ENCODE results near the gene FAM13A.

Gene FAM13A

DNA sequence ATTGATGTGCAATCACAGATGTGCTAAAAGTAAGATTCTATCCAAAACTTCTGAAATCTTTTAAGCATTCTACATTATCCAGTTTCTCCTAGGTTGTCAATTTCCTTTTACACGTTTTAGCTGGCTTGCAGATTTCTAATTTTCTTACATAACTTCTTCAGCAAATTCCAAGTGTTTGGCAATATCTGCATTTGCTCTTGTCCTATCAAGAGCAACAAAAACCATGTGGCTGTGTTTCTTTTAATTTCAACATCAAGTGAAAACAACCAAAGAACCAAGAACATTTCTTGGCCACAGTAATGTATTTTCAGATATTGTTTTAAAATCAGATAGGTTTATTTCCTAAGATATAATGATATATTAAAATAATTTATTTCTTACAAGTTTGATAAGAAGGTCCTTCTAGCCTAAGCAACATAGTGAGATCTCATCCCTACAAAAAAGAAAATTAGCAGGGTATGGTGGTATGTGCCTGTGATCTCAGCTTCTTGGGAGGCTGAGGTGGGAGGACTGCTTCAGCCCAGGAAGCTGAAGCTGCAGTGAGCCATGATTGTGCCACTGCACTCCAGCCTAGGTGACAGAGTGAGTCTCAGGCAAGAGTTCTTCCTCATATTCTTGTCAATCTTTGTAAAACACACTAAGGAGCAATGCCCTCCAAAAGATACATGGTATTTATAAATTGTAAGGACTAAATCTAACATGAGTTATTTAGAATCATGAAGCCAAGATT lies 228.0 kb downstream of the FAM13A start:
- DNase-seq: no peak

DNA sequence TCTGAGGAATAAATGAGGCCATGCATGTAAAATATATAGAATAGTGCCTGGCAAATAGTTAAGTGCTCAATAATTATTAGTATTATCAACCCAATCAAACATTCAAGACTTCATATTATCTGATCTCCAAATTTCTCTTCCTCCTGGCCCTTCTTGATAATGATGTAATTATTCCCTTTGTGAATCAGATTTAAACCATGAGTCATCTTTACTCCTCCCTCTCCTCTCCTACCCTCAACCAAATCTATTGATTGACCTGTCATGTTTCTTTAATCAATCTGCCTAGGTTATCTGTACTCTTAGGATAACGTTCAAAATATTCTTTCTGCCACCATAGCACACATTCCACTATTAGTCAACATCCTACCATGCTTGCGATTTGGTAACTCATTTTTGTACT lies 229.5 kb downstream of the FAM13A start:
- no peak for DNase-seq

DNA sequence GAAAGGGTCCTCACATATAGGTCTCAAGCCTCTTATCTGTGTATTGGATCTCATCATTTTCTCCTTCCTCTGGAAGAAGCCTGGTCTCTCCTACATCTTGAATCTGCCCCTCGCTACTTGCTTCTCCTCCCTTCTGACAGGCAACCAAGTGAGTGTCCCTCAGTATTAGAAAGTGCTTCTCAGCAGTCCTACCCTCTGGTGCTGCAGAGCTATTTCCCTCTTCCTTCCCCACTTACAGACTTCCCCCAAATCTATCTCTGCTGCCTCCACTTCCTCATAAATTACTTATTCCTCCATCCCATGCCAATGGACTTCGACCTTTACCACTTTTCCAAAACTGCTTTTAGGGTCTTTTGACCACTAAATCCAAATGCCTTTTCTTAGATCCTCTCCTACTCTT lies 230.2 kb downstream of the FAM13A start:
- DNase-seq: no peak

DNA sequence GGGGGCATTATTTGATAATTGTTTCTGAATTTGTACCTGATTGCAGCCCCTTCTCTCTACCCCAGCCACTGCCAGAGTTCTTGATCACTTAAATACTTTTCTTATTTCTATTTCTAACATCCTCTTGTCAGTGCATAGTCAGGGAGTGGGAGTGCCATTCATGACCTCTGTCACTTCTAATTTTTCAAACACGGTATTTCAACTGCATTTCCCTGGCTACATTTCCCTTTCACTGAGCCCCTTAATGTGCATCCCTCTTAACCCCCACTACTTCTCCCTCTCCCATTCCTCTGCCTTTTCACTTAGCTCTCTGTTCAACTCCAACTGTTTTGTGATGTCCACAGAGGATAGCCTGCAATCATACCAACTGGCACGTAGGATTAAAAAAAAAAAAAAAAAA lies 231.1 kb downstream of the FAM13A start:
- no peak for DNase-seq

DNA sequence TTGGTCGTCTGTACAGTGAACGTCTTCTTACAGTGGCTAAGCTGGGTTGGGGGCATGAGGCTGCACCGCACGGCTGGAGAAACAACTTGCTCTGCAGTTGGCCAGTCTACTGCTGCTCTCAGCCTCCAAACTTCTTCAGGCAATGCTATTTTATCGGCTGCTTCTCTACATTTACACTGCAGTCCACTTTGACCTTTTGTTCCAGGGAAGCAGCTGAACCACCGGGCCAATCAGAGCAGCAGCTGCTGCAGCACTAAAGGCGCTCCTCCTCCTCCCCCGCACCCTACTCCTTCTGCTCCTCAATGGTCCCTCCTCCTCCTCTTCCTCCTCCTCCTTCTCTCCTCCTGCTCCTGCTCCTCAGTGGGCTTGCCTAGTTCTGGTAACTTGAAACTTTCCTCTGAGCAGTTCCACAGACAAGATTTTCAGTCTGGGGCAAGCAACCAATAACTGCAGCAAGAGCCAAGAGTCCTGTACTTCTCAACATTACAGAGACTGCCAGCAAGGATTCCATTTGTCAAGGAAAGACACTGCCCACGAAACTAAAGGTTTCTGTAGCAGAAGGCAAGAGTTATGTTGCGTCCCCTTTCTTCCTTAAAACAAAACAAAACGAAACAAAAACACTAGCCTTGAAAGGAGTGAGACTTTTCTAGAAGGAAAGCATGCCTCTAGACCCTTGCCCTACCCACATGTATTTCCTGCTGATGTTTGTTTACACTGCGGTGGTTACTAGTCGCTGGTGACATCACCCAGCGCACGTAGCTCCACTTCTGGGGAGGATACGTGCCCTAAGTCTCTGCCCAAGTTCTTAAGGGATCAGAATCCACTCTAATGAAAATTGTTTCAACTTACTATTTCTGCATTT lies 233.7 kb downstream of the FAM13A start:
- DNase-seq: peak; percentile 49 to 66

DNA sequence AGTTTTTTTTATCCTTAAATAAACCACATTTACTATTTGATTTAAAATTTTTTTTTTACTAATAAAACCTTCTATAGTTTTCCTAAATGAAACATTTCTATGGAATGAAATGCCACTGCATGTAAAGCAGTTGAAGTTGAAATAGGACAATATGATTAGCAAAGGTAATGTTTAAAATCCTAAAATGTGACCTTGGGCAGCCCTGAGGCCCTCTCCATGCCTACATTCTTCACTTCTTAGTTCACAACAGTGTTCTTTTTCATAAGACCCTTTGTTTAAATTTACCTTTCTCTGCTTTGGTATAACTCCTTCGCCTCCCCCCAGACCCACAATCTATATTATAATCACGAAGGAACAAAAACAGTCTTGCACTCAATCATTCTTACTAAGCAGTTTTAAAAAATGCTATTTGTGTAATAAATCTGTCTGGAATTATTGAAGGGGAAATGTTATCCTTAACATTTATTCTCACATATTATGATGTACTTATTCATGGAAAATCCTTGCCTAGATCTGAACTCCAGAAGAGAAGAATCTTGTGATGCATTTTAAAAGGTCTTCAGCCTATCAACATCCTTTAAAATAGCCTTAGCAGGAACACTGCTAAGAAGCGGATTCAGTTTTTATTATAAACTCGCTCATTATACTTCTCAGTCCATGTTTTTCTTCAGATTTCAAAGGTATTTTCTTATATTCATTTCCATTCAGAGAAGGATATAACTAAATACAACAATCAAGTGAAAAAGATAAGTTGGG lies 234.8 kb downstream of the FAM13A start:
- no peak for DNase-seq

DNA sequence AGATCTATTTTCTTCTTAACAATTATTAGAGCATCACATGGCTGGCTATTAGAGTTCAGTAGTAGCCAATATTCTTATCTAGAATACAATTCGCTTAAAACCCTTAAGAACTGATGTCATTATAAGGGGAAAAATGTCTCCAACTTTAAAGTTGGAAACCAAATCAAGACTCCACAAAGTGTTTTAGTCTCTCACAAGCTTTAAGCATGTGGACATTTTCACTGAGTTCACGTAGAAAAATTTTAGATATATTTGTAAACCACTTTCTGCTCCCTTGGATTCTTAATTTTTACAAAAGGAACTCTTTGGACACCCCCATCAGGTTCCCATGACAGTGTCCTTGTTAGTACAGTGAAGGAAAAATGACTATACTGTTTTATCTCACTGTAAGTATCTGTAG lies 235.5 kb downstream of the FAM13A start:
- no peak for DNase-seq

DNA sequence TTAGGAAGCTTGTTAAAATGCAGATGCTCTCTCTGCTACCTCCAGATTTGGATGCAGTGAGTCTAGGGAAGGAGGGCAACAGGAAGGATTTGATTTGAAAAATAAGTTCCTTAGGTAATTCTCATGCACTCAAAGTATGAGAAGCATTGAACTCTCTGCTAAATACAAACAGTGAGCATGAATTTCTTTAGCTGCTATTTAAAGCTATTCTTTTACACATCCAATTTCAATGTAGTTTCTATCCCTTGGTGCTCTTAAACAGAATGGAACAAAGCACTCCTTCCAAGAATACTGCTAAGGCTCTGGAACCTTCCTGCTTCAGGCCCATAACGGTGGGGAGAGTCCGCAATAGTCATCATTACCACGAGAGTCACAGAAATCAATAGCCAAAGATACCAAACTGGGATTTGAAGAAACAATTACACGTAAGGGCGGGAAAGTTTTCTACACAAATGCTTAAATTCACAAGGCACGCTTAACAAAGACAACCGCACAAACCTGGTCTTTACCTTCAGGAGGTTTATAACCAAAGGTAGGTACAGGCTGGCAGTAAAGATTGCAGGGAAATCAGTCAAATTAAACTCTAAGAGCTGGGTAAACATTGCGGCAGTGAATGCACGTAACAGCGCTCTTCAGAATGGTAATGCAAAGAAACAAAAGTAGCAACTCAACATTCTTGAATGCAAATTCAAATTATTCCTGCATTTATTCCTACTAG lies 236.1 kb downstream of the FAM13A start:
- DNase-seq: no peak

DNA sequence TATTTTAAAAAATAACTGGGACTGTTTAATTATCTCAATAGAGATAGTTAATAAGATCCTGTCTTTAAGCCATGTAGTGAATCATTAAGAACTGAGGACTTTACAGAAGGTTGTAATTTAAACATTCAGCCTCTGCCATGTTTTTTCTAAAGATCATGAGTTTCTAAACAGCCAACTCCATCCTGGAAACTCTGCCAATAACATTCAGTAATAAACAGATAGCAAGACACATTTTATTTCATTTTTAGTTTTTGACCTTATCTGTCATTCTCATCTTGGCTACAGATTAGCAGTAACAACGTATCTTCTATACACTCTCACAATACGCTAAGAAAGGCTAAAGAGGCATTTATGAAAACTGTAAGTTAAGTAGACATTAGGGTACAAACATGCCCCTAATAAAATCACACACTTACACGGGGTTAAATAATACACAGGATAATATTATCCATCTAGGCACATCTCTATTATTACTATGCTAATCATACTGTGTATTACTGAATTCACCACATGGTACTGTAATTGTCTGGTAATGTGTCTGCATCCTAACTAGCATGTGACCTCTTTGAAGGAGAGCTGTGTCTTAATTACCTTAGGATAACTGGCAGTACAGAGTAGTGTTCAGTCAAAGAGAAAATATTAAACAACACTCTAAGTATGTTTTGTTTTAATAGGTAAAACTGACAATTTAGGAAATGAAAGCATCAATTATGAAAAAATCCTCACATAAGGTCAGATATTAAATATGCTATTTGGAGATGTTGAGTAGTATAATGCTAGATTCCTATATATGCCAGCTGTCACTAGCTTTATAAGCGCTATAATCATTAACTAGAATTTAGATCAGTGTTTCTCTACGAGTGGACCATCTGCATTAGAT lies 236.9 kb downstream of the FAM13A start:
- no peak for DNase-seq

DNA sequence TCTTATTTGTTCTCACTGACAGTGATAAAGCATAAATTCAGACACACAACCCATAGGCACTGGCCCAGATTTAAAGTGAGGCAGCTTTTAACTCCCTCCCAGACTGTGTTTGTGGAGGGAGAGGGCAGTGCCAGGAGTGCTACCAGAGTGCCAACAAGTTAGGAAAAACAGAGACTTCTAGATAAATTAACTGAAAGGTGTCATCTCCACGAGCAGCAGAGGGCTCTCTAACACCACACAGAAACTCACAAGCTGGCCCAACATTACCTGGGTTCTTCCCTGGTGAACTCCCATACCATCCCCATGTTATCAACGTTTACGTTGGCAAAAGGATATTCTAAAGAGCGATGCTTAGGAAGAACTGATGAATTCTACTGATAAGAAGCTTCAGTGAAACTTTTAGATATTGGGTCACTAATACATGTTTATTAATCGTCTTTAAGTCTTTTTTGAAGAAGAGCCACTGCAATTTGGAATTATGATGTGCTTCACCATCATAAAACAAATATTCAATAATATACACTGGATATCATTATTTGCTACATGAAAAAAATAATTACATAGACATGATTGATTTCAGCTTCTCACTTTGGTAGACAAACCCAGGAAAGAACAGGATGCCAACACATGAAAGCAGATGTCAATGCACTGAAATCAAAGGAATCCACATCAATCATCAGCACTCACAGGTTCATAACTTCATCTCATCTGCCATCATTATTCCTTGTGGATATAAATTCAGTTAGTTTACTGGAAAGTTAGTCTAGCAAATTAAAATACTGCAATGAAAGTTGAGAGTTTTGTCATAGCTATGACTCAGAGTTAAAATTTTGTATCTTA lies 238.1 kb downstream of the FAM13A start:
- peak; percentile 38 to 42 for DNase-seq

DNA sequence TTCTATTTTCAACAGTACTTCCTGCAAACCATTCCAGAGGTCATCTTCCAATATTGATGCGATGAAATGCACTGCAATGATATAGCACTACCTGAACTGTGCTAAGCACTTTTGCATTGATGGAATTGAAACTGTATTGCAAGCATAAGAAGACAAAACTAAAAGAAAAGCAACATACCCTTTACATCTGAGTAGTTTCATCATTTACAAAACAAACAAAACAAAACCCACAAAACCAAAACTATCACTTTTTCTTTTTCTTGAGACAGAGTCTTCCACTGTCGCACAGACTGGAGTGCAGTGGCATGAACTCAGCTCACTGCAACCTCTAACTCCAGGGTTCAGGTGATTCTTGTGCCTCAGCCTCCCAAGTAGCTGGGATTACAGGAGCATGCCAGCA lies 239.2 kb downstream of the FAM13A start:
- no peak for DNase-seq

DNA sequence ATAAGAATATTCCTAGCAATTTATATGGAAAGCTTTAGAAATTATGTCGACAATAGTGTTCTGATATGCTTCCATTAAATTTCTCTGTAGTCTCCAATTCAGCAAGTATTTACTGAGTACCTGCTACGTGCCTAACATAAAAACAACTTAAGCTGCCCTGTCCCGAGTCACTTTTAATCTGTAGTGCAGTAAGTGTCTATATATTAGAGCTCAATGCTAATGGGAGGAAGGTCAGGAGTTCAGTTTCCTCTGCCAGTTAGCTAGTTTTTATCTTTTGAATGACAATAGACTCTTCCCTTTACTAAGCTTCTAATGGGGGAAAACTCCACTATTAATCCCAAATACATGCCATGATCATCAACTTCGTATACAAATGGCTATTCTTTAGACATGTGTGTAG lies 240.6 kb downstream of the FAM13A start:
- DNase-seq: no peak

DNA sequence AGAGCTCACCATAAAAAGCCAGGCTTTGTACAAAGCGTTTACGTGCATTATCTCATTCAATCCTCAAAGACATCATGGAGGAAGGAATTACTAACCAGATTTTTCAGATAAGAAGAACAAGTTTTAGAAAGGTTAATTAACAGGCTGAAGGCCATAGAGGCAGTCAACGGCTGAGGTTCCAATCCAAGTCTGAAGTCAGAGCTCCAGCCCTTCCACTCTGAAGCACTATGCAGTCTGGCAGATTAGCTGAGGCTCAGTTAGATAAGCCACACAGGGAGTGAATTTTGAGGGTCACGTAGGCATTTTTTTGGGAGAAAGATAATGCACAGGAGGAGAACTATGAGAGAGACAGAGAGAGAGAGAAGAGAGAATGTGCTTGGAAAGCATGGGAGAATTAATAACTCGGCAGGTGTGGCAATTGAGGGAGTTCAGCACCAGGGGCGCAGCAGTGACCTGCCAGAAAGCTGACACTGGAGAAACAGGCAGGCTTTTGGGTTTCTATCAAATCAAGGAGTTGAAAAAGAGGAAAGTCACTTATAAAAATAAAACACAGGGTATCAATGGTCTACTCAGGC lies 242.9 kb downstream of the FAM13A start:
- no peak for DNase-seq

DNA sequence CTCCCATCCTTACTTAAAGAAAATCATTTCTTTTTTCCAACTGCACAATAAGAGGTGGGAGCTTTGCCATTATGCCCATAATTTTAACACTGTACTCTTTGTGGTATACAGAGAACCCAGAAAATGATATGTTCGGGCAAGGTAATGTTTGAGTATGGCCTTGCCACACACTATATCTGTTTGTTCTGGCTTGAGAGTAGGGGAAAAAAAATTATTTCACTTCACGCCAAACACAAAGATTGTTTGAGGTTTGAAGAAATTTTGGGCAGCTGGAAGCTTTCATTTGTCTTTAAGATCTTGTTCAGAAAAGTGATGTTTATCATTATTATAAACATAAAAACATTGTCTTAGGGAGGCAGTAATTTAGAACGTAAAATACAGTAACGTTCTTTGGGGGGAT lies 244.0 kb downstream of the FAM13A start:
- no peak for DNase-seq

DNA sequence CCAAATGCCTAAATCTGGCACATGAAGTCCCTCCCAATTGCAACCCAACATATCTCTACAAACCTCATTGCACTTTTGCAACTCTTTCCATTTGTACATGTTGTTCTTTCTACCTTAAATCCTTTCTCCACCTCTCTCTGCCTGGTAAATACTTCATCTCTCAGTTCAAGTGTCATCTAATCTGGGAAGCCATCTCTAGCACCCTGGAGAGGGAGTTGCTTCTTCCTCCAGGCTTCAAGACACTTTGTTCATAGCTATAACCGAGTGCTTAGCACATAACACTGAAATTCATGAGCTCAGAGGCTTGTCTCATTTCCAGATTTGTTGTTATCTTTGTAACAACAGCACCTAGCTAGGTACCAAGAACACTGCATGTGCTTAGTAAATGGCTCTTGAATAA lies 244.6 kb downstream of the FAM13A start:
- no peak for DNase-seq

DNA sequence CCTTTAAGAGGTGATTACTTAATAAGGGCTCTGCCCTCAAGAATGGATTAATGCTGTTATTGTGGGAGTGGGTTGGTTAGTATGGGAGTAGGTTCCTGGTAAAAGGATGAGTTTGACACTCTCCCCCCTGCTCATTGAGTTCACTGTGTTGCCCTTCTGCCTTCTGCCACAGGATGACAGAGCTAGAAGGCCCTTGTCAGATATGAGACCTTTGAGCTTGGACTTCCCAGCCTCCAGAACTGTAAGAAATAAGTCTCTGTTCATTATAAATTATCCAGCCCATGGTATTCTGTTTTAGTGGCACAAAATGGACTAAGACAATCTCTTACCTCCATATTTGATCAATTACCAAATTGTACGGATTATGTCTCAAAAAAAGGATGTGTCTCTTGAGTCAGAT lies 245.1 kb downstream of the FAM13A start:
- DNase-seq: no peak

DNA sequence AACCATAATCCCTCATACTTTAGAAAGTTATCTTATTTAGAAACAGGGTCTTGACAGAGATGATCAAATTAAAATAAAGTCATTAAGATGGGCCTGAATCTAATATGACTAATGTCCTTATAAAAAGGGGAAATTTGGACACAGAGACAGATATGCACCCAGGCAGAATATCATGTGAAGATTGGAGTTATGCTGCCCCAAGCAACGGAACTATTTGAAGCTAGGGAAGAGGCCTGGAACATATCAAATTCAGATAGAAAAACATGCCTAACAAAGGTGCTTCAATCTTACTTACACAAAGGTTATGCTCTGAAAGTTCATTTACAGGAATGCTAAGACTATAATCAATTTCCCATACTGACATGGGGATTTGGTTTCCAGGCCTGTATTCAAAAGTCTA lies 246.7 kb downstream of the FAM13A start:
- no peak for DNase-seq

DNA sequence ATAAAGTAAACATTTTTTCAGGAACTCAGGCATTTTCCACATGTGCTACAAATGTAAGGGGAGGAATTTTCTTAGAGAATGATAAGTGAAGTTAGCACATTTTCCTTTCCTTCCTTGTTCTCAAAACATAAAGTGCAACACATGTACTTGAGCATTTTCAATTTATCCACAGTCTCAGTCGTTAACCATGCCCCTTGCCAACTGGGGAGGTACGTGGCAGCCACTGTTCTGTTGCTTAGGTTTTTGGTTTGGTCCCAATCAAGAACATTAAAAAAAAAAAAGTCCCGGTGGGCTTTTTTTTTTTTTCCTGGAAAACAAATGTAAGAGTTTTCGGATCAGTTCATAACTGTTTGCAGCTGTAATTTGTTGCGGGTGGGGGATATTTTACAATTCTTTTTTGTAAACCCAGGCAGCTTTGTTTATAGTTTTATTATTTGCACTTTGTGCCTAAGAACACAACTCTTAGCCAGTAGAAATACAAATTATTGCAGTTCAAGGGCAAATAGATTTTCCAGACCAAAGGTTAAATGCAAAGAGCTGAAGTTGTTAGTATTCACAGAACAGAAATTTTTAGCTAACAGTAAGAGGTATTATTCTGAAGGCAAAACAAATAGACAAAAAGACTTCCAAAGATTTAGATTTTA lies 247.3 kb downstream of the FAM13A start:
- no peak for DNase-seq

DNA sequence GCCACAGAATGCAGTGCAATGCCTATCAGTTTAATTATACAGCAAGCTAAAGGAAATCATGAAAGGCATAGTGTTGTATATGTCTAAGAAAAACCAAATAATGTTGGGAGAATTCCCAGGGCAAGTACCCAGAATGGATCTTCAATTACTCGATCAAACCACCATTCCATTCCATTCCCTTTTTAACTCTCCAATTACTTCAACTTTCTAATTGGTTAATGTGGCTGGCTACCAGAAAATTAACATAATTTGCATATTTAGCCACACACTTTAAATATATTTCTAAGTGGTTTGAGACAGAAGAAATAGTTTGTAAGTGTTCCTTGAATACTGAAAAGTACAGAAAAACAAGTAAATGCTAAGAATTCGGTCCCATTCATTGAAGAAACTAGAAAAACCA lies 247.9 kb downstream of the FAM13A start:
- no peak for DNase-seq

DNA sequence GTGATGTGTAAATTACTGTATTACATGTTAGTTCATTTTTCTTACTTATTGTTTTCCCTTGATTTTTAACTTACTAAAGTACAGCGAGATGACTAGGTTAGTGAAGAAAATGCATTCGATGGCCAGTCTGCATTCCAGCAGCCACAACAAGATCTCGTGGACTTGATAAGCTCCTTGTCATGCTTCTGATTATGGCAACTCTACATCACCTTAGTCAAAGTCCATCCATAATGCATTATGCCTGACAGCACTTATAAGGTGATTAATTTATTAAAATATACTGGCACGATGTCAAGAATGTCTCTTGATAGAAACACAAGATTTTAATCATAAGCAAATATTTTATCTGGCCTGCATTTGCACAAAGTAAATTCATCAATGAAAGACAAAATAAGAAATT lies 249.5 kb downstream of the FAM13A start:
- DNase-seq: no peak

Data from stimulated activated CD4-positive, alpha-beta T cell treated with anti-CD3 and anti-CD28 coated beads, Interleukin-2, amount 100 ng/mL, for 24 hours (primary cell).